DND-41 (cell line): Measurements from ENCODE around the gene FNDC11.

ENCODE experiments used
- ATAC-seq: fragments of 200-7000 bp; cut with Tn5 transposase; 3 replicates; pipeline ENCODE4 v1.9.1; 2021; ENCODE audit warnings: low read depth; ENCODE audit not compliant: insufficient read depth
- DNase-seq: peaks from one replicate; pipeline ENCODE4 v3.0.0-alpha.2; 2020
- H2AFZ ChIP-seq: 2 replicates; pipeline ENCODE4 v1.6.0; 2012; ENCODE audit warnings: low read depth, low read length
- H3K27ac ChIP-seq: 2 replicates; pipeline ENCODE4 v1.5.1; 2012; ENCODE audit warnings: low read length, inconsistent platforms
- H3K27me3 ChIP-seq: fragments of 200-600 bp; sonication (generic); 2 replicates; pipeline ENCODE4 v1.6.0; 2012; ENCODE audit warnings: low read length, mild to moderate bottlenecking, inconsistent platforms; ENCODE audit not compliant: insufficient read depth, poor library complexity
- H3K36me3 ChIP-seq: 2 replicates; pipeline ENCODE4 v1.5.1; 2012; ENCODE audit warnings: low read length, inconsistent platforms; ENCODE audit not compliant: insufficient read depth
- H3K4me1 ChIP-seq: 2 replicates; pipeline ENCODE4 v1.5.1; 2012; ENCODE audit warnings: mild to moderate bottlenecking, low read length; ENCODE audit not compliant: insufficient read depth
- H3K4me2 ChIP-seq: 2 replicates; pipeline ENCODE4 v1.6.0; 2012; ENCODE audit warnings: mild to moderate bottlenecking, moderate library complexity, low read length, inconsistent platforms; ENCODE audit not compliant: insufficient read depth
- H3K4me3 ChIP-seq, 2 experiments: fragments of 200-600 bp in 1 of 2; shearing (Covaris generic) in 1 of 2; 2 replicates each; pipeline ENCODE4 v1.5.1; 2012 to 2016; ENCODE audit warnings: inconsistent platforms in 2 of 2, low read length in 2 of 2, mild to moderate bottlenecking in 2 of 2, low read depth in 1 of 2, moderate library complexity in 1 of 2
- H3K79me2 ChIP-seq: 2 replicates; pipeline ENCODE4 v1.6.0; 2012; ENCODE audit warnings: low read length, inconsistent platforms; ENCODE audit not compliant: insufficient read depth
- H3K9ac ChIP-seq: 2 replicates; pipeline ENCODE4 v1.6.0; 2012; ENCODE audit warnings: low read depth, mild to moderate bottlenecking, inconsistent platforms, low read length, moderate library complexity
- H3K9me3 ChIP-seq: 2 replicates; pipeline ENCODE4 v1.5.1; 2012; ENCODE audit warnings: low read length, moderate library complexity, mild to moderate bottlenecking, inconsistent platforms; ENCODE audit not compliant: insufficient read depth, severe bottlenecking
- H4K20me1 ChIP-seq: 2 replicates; pipeline ENCODE4 v1.6.0; 2012; ENCODE audit warnings: low read length; ENCODE audit not compliant: insufficient read depth
- EZH2 ChIP-seq: IDR thresholded peaks from 3 replicates; pipeline ENCODE4 v1.6.1; 2012; ENCODE audit warnings: borderline replicate concordance, low read depth, mild to moderate bottlenecking, moderate library complexity, low read length, inconsistent platforms; ENCODE audit not compliant: severe bottlenecking
- TF ChIP-seq, protein P1 (sequence below): IDR thresholded peaks from 2 replicates; pipeline ENCODE4 v1.5.1; 2012; ENCODE audit warnings: borderline replicate concordance, low read length, moderate library complexity, mild to moderate bottlenecking; ENCODE audit not compliant: poor library complexity, severe bottlenecking; ENCODE audit errors: extremely low read depth

The FNDC11 gene

GRCh38 chr20:63582382-63583063 lies 28.6 kb downstream of the FNDC11 start:
- Histone ChIP-seq H3K27ac (no peak overlapping the region), H3K27me3 (no peaks in the 10 kb centered on the region), H3K9ac (no peak overlapping the region), H3K36me3 (no peaks in the 10 kb centered on the region), H3K9me3 (no peaks in the 10 kb centered on the region), H3K4me3 (no peak overlapping the region), H2AFZ (no peak overlapping the region), H3K79me2 (no peaks in the 10 kb centered on the region), H3K4me2 (no peak overlapping the region), H4K20me1 (peaks cover 4% of the 10 kb centered on the region; the same call in 1 of the 2 replicates), H3K4me1 (no peaks in the 10 kb centered on the region)
- TF ChIP-seq, protein P1, sequence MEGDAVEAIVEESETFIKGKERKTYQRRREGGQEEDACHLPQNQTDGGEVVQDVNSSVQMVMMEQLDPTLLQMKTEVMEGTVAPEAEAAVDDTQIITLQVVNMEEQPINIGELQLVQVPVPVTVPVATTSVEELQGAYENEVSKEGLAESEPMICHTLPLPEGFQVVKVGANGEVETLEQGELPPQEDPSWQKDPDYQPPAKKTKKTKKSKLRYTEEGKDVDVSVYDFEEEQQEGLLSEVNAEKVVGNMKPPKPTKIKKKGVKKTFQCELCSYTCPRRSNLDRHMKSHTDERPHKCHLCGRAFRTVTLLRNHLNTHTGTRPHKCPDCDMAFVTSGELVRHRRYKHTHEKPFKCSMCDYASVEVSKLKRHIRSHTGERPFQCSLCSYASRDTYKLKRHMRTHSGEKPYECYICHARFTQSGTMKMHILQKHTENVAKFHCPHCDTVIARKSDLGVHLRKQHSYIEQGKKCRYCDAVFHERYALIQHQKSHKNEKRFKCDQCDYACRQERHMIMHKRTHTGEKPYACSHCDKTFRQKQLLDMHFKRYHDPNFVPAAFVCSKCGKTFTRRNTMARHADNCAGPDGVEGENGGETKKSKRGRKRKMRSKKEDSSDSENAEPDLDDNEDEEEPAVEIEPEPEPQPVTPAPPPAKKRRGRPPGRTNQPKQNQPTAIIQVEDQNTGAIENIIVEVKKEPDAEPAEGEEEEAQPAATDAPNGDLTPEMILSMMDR: no peak
- TF ChIP-seq EZH2: no peak
- DNase-seq (no peak), ATAC-seq (no peak)

- DNase-seq (no peak), ATAC-seq (no peak)
- Histone ChIP-seq H3K4me3 (no peak overlapping the region), H3K4me2 (no peak overlapping the region), H3K27me3 (no peaks in the 10 kb centered on the region), H3K4me1 (no peaks in the 10 kb centered on the region), H3K36me3 (peaks cover 28% of the 10 kb centered on the region), H3K9ac (no peak overlapping the region), H2AFZ (no peak overlapping the region), H4K20me1 (peaks cover 2% of the 10 kb centered on the region), H3K9me3 (no peaks in the 10 kb centered on the region), H3K27ac (no peak overlapping the region), H3K79me2 (no peaks in the 10 kb centered on the region)
- TF ChIP-seq, protein P1: no peak
- TF ChIP-seq EZH2: no peak
Observed at GRCh38 chr20:63585616-63586565, 31.9 kb downstream of the FNDC11 start.

DNA sequence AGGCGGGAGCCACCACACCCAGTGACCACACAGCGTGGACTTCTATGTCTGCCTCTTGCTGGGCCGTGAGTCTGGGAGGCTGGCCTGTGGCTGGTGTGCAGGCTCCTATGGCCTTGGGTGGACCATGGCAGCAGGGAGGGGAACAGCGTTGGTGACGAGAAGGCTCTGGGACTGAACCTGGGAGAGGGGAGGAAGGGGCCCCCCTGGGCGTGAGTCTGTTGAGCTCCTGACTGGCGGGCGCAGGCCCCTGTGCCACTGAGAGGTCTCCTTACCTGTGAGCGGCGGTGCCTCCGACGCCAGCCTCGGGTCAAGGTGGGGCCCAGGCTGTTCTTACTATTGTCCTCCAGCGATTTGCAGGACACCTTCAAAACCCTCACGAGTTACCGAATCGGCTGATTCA lies 32.8 kb downstream of the FNDC11 start:
- Histone ChIP-seq H4K20me1 (no peaks in the 10 kb centered on the region; the same call in 1 of the 2 replicates), H3K9ac (no peak overlapping the region), H3K27ac (no peak overlapping the region), H3K36me3 (peaks cover 37% of the 10 kb centered on the region), H3K9me3 (no peaks in the 10 kb centered on the region), H2AFZ (no peak overlapping the region), H3K4me2 (no peak overlapping the region), H3K79me2 (no peaks in the 10 kb centered on the region), H3K27me3 (no peaks in the 10 kb centered on the region), H3K4me1 (no peaks in the 10 kb centered on the region), H3K4me3 (no peak overlapping the region)
- no peak for ATAC-seq
- DNase-seq: no peak
- TF ChIP-seq, protein P1: no peak
- TF ChIP-seq EZH2: no peak
